Suprapubic skin (tissue), 4 donors: ENCODE results near the gene UBE2E3.

Experiments
- CTCF ChIP-seq, 2 donors: fragments of 200-600 bp in 1 of 2; fragments of 450-650 bp in 1 of 2; sonication (generic) in 1 of 2; IDR thresholded peaks; one replicate each; pipeline ENCODE4 v1.5.1; 2016 to 2019; ENCODE audit warnings: antibody characterized with exemption in 2 of 2, mild to moderate bottlenecking in 1 of 2, moderate library complexity in 1 of 2
- EP300 ChIP-seq: sonication (generic); formaldehyde crosslinking; IDR thresholded peaks from one replicate; pipeline ENCODE4 v1.6.1; 2017; ENCODE audit warnings: antibody characterized with exemption
- POLR2A ChIP-seq, 2 donors: fragments of 450-650 bp; IDR thresholded peaks; one replicate each; pipeline ENCODE4 v1.6.1; 2017; ENCODE audit warnings: antibody characterized with exemption in 2 of 2, mild to moderate bottlenecking in 2 of 2, moderate library complexity in 2 of 2
- POLR2AphosphoS5 ChIP-seq, 3 donors: sonication (generic); formaldehyde crosslinking; IDR thresholded peaks; one replicate each; pipeline ENCODE4 v1.6.1; 2017; ENCODE audit warnings: antibody characterized with exemption in 3 of 3

- TF ChIP-seq EP300 = no peak
- TF ChIP-seq POLR2AphosphoS5 (IDR thresholded peaks at IDR 0.05) = no peak
- TF ChIP-seq CTCF (IDR thresholded peaks at IDR 0.05) = no peak
- no peak for TF ChIP-seq POLR2A (IDR thresholded peaks at IDR 0.05)
Observed at GRCh38 chr2:181085734-181086133, 105.3 kb downstream of the UBE2E3 start.
